HG02763 (cell line): ENCODE results near the gene CEP350.
A peak's percentile ranks its signal among the peaks of the same experiment; 100 is the strongest.

Experiments
- ATAC-seq: cut with Tn5 transposase; IDR thresholded peaks from one replicate; pipeline ENCODE4 v1.9.1; 2021; ENCODE audit warnings: mild to moderate bottlenecking, moderate library complexity; ENCODE audit not compliant: unreplicated experiment

CEP350 gene, protein sequence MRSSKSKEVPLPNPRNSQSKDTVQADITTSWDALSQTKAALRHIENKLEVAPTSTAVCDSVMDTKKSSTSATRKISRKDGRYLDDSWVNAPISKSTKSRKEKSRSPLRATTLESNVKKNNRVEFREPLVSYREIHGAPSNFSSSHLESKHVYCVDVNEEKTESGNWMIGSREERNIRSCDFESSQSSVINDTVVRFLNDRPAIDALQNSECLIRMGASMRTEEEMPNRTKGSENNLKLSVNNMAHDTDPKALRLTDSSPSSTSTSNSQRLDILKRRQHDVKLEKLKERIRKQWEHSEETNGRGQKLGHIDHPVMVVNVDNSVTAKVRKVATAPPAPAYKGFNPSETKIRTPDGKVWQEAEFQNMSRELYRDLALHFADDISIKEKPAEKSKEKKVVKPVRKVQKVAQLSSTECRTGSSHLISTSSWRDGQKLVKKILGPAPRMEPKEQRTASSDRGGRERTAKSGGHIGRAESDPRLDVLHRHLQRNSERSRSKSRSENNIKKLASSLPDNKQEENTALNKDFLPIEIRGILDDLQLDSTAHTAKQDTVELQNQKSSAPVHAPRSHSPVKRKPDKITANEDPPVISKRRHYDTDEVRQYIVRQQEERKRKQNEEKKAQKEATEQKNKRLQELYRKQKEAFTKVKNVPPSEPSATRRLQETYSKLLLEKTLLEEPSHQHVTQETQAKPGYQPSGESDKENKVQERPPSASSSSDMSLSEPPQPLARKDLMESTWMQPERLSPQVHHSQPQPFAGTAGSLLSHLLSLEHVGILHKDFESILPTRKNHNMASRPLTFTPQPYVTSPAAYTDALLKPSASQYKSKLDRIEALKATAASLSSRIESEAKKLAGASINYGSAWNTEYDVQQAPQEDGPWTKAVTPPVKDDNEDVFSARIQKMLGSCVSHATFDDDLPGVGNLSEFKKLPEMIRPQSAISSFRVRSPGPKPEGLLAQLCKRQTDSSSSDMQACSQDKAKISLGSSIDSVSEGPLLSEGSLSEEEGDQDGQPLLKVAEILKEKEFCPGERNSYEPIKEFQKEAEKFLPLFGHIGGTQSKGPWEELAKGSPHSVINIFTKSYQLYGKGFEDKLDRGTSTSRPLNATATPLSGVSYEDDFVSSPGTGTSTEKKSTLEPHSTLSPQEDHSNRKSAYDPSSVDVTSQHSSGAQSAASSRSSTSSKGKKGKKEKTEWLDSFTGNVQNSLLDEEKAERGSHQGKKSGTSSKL (N-terminal part only)

DNA sequence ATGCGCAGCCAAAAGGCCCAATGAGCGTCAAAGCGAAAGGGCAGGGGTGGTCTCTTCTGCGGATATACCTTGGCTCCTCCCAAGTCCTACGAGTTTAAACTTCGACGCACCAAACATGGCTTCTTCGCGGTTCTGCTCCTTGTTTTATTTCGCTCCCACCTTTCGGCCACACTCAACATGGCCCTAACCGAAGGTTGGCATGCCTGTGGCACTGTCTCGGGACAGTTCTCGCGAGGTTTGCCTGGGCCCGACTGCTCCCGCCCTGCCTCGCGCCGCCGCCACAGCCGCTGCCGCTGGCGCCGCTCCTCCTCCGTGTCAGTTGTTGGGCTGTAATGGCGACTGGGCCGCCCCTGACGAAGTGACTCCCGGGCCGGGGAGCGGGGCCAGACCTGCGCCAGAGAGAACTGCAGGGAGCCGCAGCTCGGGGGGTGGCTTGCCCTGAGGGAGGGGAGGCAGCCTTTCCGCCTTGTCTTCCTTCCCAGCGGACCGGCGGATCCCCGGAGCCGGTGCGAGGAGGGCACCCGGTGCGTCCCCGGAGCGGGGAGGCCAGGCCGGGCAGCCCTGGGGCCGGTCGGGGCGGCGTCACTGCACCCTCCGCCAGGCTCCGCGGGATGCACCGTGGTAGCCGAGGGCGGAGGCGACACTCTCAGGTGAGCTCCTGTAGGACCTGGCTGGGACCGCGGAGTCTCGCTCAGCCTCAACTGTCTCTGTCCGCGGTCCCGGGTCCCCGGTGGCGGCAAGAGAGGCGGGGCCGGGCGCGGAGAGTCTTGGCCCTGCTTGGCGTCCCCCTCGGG, at the start of gene CEP350:
Gene CEP350, plus strand, starts transcription at position 318 of the 794 bp plus-strand sequence. CDS start 31,372 bp downstream, outside the sequence.
- peak; percentile 94 for ATAC-seq

DNA sequence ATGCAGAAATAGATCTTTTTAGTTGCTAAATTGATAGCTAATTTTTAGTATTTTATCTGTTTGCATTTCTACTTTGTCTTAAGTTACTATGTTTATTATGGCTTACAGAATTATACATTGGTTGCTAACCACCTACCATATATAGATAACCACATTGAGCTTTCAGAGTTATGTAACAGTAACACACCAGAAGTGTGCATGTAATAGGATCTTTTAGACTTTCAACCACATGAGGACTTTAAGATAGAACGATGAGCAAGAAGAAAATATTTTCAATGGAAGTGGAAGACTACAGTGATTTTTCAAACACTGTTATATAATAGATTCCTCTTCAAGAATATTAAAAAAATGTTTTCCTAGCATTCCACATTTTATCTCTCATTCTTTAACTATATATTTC, 43.7 kb upstream of the CEP350 start:
- ATAC-seq: no peak

DNA sequence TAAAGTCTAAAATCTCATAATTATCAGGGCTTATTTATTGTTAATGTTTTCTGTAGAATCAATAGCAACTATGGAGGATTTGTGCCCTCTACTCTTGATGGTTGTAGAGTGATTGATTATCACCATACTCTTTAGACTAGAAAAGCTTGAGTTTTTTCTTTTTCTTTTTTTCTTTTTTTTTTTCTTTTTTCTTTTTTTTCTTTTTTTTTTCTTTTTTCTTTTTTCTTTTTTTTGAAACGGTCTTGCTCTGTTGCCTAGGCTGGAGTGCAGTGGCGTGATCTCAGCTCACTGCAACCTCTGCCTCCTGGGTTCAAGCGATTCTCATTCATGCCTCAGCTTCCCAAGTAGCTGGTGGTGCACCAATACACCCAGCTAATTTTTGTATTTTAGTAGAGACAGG, 42.8 kb upstream of the CEP350 start:
- no peak for ATAC-seq

DNA sequence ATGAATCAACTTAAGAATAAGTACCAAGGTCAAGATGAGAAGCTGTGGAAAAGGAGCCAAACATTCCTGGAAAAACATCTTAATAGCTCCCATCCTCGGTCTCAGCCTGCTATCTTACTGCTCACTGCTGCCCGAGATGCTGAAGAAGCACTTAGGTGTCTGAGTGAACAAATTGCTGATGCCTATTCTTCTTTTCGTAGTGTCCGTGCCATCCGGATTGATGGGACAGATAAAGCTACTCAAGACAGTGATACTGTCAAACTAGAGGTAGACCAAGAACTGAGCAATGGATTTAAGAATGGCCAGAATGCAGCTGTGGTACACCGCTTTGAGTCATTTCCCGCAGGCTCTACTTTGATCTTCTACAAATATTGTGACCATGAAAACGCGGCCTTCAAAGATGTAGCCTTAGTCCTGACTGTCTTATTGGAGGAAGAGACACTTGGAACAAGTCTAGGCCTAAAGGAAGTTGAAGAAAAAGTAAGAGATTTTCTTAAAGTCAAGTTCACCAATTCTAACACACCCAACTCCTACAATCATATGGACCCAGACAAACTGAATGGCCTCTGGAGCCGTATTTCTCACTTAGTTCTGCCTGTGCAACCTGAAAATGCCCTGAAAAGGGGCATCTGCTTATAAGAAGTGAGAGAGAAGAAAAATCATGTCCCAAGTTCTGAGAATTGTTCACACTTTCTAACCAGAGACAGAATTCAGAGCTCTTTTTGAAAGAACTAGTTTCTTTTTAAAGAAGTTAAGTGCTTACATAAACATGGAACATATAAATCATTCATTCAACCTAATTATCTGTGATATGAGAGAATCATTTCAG, 36.8 kb upstream of the CEP350 start:
- no peak for ATAC-seq

DNA sequence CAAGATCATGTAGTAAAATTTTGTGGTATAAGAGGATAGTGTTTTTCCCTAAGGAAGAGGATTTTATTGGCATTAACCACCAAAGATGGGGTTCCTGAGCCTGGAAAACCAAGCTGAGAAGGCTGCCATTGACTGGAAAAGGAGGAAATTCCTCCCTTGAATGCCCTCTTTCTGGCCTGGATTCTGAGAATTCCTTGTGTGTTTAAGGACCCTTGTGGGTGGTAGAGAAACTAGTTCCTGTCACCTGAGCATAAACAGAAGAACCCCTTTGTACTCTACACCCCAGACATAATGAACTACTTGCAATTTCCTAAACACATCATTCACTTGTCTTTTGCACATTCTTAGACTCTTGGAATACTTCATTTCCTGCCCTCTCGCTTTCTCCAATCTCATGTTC, 33.1 kb upstream of the CEP350 start:
- no peak for ATAC-seq

DNA sequence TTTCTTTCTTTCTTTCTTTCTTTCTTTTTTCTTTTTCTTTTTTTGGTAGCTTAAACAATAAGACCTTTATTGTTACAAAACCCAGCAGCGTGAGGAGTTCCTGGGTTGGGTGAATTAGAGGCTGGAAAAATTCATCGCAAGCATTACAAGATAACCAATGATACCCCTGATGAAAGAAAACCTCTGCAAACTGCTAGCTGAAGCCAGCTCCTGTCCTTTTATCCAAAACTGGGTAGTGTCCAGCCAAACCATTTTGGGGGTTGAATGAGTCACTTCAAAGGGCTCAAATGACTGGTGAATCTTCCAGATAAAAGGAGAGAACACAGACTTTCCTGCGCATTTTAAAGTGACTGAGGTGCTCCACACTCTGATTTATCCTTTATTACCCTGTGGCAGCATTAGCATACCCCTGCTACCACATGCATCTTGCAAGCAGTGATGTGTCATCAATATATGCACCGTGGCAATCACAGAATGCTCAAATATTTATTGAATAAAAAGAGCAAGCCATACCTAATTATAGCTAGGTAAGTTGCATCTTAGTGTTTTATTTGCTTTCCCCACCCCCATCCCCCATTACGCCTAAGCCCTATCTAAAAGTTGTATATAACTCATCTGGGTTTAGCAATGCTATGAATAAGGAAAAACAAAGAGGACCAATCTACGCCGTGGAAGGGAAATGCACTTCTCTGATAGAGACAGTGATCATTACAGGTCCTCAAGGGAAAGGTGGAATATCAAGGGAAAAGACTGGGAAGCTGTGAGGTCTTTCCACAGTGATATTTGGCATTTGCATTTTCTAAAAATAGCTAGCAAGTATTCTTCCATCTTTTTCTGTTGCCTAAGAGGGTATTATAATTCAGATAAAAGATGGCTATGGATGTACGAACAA, 32.4 kb upstream of the CEP350 start:
- no peak for ATAC-seq

DNA sequence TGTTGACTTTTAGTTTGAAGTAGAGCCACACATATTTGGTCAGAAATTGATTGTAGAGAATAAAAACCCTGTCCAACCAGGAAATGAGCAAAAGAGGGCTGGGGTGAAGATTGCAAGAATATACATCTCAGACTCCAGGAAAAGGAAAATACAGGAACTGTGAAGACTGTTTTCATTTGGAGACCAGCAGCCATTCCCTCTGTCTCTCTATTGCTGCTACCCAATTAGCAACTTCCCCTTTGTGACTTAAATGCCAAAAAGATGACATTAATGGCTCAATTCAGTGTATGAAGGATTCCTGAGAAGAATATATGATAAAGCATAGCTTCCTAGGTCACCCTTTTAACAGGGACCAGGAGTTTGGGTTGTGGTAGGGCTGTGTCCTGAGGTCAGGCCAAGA, 31.6 kb upstream of the CEP350 start:
- ATAC-seq: no peak

DNA sequence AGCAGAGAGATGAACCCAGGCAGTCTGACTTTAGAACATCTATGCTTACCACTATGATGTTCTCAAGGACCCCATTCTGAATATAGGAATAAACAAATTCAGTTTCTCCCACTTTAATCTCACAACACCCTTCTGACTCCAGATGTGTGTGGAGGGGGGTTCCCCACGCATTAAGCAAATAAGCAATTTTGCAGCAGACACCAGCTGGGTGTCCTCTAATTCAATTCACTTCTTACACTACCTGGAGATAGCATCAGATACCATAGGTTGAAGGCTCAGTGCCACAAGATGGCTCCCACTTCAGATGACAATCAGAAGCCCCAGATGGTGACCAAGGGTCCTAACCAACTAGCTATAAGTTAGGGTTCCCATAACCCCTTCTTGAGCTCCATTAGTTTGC, 30.3 kb upstream of the CEP350 start:
- no peak for ATAC-seq

DNA sequence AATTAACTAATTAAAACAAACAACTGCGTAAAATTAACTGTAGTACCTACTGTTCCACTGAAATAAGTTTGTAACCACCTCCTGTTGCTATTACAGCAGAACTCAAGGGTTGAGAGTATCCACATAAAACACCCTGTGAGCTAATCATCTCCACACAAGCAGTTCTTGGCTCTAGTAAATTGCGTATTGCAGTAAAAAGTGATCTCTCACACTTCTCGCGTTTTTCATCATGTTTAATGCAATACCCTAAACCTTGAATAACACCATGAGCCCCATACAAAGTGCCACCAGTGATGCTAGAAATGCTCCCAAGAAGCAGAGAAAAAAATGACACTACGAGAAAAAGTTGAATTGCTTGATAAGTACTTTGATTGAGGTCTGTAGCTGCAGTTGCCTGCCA, 29.3 kb upstream of the CEP350 start:
- ATAC-seq: no peak

DNA sequence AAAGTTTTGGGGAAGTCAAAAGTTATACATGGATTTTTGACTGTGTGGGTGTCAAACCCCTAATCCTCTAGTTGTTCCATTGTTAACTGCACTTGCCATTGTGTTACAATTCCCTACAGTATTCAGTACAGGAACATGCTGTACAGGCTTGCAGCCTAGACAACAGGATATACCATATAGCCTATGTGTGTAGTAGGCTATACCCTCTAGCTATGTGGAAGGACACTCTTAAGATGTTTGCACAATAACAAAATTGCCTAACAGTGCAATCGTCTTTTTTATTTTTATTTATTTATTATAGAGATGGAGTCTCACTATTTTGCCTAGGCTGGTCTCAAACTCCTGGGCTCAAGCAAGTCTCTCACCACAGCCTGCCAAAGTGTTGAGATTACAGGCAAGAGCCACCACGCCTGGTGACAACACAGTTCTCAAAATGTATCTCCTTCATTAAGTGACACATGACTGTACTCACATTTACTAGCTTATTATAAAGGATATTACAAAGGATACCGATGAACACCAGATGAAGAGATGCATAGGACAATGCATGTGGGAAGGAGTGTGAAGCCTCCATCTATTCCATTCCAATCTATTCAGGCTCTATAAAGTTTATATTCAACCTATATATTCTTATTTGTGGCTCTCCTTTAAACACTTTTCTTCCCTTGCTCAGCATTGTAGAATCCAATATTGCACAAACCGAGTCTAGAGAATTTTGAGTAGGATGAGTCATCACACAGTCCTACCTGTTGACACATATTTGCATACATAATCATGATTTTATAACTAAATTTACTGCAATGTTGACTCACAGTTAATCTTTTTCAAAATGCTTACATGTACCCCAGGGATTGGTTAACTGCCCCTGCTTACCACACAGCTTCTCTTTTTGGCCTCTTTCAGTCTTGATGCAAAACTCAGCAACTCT, 28.4 kb upstream of the CEP350 start:
- no peak for ATAC-seq

DNA sequence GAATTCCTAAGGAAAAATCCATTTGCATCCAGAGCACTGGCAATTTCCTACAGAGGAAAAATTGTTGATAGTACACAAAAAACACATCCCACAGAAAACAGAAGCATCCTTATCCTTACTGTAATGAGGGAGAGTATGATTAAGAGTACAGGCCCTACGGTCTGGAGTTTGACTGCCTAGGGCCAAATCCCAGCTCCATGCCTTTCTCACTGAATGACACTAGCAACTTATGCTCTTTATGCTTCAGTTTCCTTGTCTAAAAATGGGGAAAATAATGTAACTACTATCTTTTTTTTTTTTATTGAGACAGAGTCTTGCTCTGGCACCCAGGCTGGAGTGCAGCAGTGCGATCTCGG, 27.8 kb upstream of the CEP350 start:
- no peak for ATAC-seq

DNA sequence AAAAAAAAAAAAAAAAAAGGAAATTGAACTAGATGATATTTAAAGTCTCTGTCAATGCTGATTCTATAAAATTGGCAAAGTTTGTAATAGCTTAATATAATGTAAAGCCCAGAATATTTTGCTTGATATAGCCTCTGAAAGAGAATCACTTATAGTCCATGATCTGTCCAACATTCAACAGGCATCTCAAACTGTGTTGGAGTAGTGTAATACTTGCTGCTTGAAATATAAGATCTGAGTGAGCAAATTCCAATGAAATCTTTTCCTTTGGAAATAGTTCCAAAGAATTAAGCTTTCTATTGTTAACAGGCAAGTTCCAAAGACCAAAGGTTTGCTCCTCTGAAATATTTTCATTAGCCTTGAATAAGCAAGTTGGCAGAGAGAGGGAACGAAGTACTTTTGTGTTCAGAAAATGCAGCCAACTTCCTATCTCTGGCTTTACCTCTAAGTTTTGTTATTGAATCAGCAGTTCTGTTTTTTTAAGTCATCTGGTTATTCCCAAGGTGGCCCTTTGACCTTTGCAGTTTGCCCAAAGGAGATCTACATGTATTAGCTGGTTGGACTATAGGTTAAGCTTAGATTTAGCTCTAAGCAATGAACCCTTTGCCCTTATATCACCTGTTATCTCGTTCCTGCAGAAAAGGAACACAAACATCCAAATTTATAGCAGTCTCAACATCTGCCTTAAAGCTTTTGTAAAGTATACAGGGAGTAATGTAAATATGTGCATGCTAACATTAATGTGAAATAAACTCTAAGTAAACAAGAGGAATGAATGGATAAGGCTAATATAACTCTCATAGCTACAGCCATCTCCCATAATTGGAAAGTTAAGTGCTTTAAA, 24.4 kb upstream of the CEP350 start:
- ATAC-seq: no peak

DNA sequence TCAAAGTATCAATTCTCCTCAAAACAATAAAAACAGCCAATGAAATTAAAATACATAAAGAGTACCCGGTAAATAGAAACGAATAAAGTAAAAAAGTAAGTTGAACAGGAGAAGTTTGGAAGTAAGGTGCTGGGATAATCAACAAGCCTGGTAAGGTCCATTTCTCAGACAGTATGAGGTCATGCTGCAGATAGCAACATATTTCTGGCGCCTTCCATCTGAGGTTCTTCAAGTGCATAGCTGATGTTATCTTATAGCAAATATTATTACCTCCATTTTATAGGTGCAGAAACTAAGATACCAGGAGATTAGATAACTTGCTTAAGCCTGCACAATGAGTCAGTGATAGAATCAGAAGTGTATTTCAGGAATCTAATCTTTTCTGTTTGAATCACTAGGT, 23.7 kb upstream of the CEP350 start:
- no peak for ATAC-seq

DNA sequence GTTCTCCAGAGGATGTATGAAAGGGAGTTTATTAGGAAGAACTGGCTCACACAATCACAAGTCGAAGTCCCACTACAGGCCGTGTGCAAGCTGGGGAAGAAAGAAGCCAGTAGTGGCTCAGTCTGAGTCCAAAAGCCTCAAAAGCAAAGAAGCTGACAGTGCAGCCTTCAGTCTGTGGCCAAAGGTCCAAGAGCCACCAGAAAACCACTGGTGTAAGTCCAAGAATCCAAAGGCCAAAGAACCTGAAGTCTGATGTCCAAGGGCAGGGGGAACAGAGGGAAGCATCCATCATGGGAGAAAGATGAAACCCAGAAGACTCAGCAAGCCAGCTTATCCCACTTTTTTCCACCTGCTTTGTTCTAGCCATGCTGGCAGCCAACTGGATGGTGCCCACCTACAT, 21.4 kb upstream of the CEP350 start:
- no peak for ATAC-seq

DNA sequence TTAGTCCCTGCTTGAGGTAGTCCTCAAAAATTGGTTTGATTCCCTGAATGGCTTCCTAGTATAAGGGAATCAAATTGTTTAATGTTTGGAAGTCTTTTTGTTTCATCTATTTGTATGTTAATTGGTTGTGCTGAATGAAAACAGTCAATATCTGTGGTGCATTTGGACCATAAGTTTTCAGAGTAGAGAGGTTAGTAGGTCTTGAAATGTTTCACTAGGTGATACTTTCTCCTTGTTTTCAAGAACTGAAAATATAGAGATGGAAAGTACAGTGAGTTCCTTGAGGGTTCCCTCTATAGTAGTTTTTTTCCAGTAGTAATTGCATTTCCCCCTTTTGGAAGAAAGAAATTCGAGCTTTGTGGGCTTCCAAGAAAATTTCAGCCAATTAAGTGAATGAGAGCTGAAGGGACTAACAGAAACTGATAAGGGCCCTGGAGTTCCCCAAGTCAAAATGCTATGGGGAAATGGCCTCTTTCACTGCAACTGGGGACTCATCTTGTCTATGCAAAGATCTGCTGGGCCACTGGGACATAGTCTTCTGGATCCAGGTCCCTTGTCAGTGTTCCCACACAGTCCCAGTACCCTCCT, 18.6 kb upstream of the CEP350 start:
- ATAC-seq: no peak

DNA sequence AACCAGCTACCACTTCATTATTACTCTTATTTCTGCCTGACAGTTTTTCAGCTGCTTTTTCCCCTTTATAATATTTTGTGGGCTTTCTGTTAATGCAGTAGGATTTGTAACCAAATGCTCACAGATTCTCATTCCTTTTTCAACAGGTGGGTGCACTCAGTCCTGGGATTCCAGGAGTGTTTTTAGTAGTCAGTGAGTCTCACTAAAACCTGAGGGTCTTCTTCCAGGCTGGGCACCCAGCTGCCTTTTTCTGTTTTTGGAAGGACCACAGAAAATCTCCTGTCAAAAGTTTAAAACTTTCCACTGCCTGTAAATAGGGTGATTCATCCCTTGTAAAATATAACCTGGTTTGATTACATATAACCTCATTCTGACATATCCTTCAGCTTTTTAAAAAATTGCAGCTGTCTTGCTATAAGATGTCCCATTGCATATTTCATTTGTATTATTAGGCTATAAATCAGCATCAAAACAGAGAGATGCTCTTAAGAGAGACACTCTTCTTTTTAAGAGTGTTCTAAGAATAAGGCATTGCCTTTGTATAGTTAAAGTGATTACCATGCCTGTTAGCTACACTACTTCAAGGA, 16.8 kb upstream of the CEP350 start:
- no peak for ATAC-seq
